Upper lobe of right lung (tissue), 1 donor: ENCODE measurements around the gene DOK7. TPM values are rescaled to one million over a fixed set of nuclear protein-coding genes. Genes with fewer than 3 reads are reported as not detected.

Experiments used
- ATAC-seq: fragments of 200-7000 bp; cut with Tn5 transposase; one replicate; pipeline ENCODE4 v1.9.1; 2020; ENCODE audit warnings: mild to moderate bottlenecking, moderate library complexity
- DNase-seq: peaks from one replicate; pipeline ENCODE4 v3.0.0-alpha.2; 2020
- H3K27ac ChIP-seq: fragments of 200-600 bp; one replicate; pipeline ENCODE4 v1.8.0; 2022
- H3K27me3 ChIP-seq: fragments of 200-600 bp; one replicate; pipeline ENCODE4 v1.8.0; 2022; ENCODE audit warnings: mild to moderate bottlenecking
- H3K36me3 ChIP-seq: fragments of 200-600 bp; one replicate; pipeline ENCODE4 v1.8.0; 2022
- H3K4me1 ChIP-seq: fragments of 200-600 bp; one replicate; pipeline ENCODE4 v1.8.0; 2022
- H3K4me3 ChIP-seq: fragments of 200-600 bp; one replicate; pipeline ENCODE4 v1.8.0; 2022; ENCODE audit warnings: mild to moderate bottlenecking
- H3K9me3 ChIP-seq: fragments of 200-600 bp; one replicate; pipeline ENCODE4 v1.8.0; 2022
- intact Hi-C: fragments of 100-400 bp; cut with DNase I; formaldehyde crosslinking; loops from one replicate; pipeline ENCODE4 v1.11.0; 2022
- long read RNA-seq: library from polyadenylated mRNA; unstranded; transcript quantifications from one replicate; pipeline ENCODE4 v2.0.0, GENCODE V29; 2021
- total RNA-seq: library from RNA; stranded (reverse); fragmentation: NEBNext Ultra II Directional; extraction: Animal tissue kit (Norgen Biotek cat#: 25700); gene quantifications from one replicate; pipeline ENCODE4 v1.2.1, GENCODE V29; 2021
- TF ChIP-seq, protein P1 (sequence below): fragments of 200-600 bp; IDR thresholded peaks from one replicate; pipeline ENCODE4 v1.8.0; 2022; ENCODE audit warnings: antibody characterized with exemption
- donor health status: DM: no; HTN: yes; CAD: no; lungs with severe emphysema.

DOK7 gene, protein sequence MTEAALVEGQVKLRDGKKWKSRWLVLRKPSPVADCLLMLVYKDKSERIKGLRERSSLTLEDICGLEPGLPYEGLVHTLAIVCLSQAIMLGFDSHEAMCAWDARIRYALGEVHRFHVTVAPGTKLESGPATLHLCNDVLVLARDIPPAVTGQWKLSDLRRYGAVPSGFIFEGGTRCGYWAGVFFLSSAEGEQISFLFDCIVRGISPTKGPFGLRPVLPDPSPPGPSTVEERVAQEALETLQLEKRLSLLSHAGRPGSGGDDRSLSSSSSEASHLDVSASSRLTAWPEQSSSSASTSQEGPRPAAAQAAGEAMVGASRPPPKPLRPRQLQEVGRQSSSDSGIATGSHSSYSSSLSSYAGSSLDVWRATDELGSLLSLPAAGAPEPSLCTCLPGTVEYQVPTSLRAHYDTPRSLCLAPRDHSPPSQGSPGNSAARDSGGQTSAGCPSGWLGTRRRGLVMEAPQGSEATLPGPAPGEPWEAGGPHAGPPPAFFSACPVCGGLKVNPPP
- total RNA-seq = 3.6 TPM
- long read RNA-seq, partial matches to known transcripts = 1 of 9 reads
- long read RNA-seq, other reads (novel, unspliced or antisense) = 2 of 9 reads

GRCh38 chr4:3462790-3463415 is at the start of gene DOK7:
DOK7 (plus strand) TSS chr4:3463306; CDS start chr4:3463376, 70 bp downstream.
- TF ChIP-seq, protein P1, sequence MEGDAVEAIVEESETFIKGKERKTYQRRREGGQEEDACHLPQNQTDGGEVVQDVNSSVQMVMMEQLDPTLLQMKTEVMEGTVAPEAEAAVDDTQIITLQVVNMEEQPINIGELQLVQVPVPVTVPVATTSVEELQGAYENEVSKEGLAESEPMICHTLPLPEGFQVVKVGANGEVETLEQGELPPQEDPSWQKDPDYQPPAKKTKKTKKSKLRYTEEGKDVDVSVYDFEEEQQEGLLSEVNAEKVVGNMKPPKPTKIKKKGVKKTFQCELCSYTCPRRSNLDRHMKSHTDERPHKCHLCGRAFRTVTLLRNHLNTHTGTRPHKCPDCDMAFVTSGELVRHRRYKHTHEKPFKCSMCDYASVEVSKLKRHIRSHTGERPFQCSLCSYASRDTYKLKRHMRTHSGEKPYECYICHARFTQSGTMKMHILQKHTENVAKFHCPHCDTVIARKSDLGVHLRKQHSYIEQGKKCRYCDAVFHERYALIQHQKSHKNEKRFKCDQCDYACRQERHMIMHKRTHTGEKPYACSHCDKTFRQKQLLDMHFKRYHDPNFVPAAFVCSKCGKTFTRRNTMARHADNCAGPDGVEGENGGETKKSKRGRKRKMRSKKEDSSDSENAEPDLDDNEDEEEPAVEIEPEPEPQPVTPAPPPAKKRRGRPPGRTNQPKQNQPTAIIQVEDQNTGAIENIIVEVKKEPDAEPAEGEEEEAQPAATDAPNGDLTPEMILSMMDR = no peak
- H3K27ac ChIP-seq = no peak within 1 kb of the TSS
- intact Hi-C loops = no loop called here
- DNase-seq = no peak
- peak; percentile 69 for ATAC-seq
- H3K9me3 ChIP-seq = no peaks in the 10 kb centered on the region
- H3K36me3 ChIP-seq = no peaks in the 10 kb centered on the region
- H3K4me3 ChIP-seq = peak within 1 kb of the TSS; percentile 42
- H3K4me1 ChIP-seq = peaks cover 5% of the 10 kb centered on the region
- peaks cover 34% of the 10 kb centered on the region for H3K27me3 ChIP-seq

- intact Hi-C loops = no loop called here
- Histone ChIP-seq H3K36me3 (peaks cover 33% of the 10 kb centered on the region), H3K27ac (no peak overlapping the region), H3K27me3 (no peaks in the 10 kb centered on the region), H3K4me1 (peaks cover 4% of the 10 kb centered on the region), H3K4me3 (no peak overlapping the region), H3K9me3 (no peaks in the 10 kb centered on the region)
- ATAC-seq = no peak
- peak; percentile 49 for DNase-seq
- TF ChIP-seq, protein P1 = no peak
Observed at GRCh38 chr4:3413675-3414420, 49.3 kb upstream of the DOK7 start.

DNA sequence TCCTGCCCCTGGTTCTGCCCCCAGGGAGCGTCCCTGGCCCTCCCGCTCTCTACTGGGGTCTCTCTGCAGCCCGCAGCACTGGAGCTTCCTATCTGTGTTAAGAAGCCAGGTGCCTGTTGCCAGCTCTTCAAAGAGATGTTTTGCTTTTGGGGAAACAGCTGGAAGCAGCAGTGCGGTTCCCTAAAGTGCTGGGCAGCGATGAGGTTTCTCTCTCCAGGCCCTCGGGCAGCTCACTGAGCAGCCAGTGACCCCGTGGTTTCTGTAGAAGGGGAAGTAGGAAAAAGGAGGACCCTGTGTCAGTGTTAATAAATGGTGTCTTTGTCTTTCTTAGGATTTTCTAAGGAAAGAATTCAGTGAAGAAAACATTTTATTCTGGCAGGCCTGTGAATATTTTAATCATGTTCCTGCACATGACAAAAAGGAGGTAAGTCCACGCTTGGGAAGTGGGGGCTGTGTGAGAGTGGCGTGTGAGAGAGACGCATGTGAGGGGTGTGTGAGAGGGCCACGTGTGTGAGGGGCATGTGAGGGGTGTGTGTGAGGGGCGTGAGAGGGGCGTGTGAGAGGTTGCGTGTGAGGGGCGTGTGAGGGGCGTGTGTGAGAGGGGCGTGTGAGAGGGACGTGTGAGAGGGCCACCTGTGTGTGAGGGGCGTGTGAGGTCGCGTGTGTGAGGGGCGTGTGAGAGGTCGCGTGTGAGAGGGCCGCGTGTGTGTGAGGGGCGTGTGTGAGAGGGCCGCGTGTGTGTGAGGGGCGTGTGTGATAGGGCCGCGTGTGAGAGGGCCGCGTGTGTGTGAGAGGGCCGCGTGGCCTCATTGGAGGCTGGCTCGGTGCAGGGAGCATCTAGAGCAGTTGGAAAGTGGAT is 48.5 kb upstream of the DOK7 start:
- Histone ChIP-seq H3K27me3 (no peaks in the 10 kb centered on the region), H3K4me3 (no peak overlapping the region), H3K9me3 (no peaks in the 10 kb centered on the region), H3K36me3 (peaks cover 35% of the 10 kb centered on the region), H3K4me1 (peaks cover 4% of the 10 kb centered on the region), H3K27ac (no peak overlapping the region)
- ATAC-seq = peak; percentile 37
- TF ChIP-seq, protein P1 = no peak
- intact Hi-C loops = no loop called here
- peak; percentile 57 for DNase-seq

GRCh38 chr4:3415471-3416141 is 47.5 kb upstream of the DOK7 start:
- intact Hi-C loops = no loop called here
- Histone ChIP-seq H3K27me3 (no peaks in the 10 kb centered on the region), H3K4me1 (peaks cover 4% of the 10 kb centered on the region), H3K9me3 (no peaks in the 10 kb centered on the region), H3K36me3 (peaks cover 45% of the 10 kb centered on the region), H3K4me3 (no peak overlapping the region), H3K27ac (no peak overlapping the region)
- ATAC-seq (no peak), DNase-seq (peak; percentile 62)
- TF ChIP-seq, protein P1 = no peak
